ENCODE results near the gene R3HCC1L.
A peak's percentile ranks its signal among the peaks of the same experiment; 100 is the strongest.

Gene R3HCC1L

GRCh38 chr10:98262571-98262970 is 128.1 kb downstream of the R3HCC1L start:
- peak; percentile 63 to 69 (median 64) for DNase-seq

DNA sequence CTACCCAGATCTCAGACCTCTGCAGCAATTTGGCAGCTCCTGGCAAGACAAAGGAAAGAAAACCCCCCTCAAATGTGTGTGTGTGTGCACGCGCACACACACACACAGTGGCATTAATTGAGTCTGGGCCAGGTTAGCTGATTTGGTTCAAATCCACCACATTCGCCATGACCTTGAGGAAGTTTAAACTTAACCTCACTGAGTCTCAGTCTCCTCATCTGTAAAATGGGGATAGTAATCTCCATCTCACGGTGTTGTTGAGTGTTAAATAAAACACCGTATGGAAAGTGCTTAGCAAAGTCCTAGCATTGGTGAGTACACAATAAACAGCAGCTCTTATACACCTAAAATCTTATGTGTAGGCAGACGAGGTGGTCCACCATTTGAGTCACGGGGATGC is 128.6 kb downstream of the R3HCC1L start:
- DNase-seq: no peak

DNA sequence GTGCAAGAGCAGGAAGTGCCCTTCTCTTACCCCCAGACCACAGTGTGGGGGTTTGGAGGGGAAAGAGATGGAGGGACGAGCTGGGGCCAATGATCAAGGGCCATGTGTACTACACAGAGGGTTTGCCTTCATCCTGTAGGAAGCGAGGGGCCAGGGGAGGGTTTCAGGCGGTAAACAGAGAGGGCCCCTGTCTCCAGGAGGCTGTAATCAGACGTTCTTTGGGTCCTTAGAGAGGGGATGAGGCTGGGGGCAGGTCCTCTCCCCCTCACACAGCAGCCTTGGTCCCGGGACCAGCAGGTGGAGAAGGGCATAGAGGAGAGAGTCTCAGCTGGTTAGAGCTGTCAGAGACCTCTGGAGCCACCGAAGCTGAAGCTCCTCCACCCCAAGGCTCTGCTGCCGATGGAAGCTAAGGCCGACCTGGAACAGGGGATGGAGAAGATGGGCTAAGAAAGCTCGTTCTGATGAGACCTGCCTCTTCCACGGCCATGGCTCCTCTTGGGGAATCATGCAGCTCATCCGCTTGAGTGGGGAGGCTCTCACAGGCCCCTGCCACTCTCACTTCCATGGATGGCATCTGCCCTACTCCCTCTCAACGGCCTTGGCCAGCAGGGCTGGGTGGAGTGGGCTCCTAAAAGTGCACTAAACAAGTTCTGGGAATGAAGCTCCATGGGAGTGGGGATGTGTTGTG is 130.1 kb downstream of the R3HCC1L start:
- DNase-seq: no peak

DNA sequence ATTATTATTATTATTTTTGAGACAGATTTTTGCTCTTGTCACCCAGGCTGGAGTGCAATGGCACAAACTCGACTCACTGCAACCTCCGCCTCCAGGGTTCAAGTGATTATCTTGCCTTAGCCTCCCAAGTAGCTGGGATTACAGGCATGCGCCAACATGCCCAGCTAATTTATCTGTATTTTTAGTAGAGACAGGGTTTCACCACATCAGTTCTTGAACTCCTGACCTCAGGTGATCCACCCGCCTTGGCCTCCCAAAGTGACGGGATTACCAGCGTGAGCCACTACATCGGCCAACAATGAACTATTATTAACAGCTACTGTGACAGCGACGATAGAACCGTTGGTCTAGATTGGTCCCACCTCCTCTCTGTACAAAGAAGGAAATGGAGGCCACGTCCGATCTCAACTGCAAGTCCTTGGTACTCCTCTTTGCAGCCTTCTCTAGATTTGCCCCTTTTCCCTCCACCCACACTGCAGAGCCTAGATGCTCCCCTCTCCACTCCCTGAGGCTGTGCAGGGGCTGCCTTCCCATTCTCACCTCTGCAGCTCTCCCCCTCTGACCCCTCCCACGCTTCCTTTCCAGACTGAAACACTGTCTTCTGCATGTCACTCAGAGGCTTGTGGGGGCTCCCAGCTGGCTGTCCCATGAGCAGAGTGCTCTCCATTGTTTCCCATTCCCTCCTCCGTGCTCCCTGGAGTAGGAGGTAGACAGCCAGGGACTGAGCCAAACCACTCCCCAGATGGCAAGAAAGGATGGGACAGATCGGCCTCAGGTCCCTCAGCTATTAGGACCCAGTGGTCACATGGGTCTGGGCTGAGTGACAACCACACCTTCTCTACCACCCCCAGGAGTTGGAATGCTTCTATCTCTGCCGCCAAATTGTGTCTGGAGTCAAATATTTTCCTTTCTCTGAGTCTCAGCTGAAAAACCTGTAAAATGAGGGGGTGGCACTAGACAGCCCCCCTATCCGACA is 131.2 kb downstream of the R3HCC1L start:
- no peak for DNase-seq

DNA sequence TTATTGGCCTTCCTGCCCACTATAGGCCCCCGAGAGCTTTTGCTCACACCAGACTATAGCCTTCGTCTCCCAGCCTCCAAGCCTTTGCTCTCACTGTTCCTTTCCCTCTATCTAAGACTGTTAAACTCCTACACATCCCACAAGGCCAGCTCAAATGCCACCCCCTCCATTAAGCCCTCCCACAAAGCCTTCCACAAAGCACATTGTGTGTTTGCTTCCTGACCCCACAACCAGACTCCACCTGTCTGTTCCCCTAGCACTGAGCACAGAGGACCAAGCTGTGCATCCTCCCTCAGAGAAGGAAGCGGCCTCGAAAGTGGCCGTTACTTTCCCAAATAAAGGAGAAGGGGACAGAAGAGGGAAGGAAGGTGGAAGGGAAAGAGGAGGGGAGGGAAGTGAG is 132.2 kb downstream of the R3HCC1L start:
- no peak for DNase-seq

DNA sequence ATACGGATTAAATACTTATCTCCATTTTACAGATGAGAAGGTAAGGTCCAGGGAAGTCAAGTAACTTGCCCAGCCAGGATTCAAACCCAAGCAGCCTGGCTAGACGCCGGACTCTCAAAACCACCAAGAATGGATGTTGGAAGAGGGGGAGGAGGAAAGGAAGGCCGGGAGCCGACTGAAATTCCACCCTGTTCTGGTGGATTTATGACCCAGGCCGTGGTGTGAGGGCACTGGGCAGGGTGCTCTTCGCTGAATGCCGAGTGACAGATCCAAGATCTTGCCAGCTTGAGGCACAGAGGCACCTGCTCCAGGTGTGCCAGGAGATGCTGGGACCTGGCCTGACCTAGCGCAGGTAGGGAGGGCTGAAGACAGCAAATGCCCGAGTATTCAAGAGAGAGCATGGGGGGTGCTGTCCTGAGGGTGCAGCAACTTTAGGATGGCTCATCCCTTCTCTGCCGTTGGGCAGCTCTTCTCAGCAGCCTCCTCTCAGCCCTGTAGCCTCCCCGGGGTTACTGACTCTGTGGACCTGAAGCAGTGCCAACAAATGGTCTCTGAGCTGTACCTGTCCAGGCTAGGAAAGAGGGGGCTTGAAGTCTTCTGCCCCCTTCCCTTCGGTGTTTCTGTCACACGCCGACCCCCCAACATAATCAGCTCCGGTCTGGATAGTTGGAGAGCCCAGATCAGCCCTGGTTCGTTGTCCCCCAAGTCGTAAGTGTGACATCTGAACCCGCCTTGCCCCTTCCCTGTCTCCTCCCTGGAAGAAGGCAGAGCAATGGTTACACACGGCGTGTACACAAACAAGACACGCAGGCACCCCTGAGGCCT is 132.8 kb downstream of the R3HCC1L start:
- DNase-seq: no peak

GRCh38 chr10:98267894-98268693 is 133.6 kb downstream of the R3HCC1L start, which contains the start of gene LOXL4:
TSS of gene LOXL4 (minus strand) at chr10:98268194. CDS start at chr10:98263019, 5,175 bp downstream.
- DNase-seq: peak; percentile 33 to 54 (median 37)

DNA sequence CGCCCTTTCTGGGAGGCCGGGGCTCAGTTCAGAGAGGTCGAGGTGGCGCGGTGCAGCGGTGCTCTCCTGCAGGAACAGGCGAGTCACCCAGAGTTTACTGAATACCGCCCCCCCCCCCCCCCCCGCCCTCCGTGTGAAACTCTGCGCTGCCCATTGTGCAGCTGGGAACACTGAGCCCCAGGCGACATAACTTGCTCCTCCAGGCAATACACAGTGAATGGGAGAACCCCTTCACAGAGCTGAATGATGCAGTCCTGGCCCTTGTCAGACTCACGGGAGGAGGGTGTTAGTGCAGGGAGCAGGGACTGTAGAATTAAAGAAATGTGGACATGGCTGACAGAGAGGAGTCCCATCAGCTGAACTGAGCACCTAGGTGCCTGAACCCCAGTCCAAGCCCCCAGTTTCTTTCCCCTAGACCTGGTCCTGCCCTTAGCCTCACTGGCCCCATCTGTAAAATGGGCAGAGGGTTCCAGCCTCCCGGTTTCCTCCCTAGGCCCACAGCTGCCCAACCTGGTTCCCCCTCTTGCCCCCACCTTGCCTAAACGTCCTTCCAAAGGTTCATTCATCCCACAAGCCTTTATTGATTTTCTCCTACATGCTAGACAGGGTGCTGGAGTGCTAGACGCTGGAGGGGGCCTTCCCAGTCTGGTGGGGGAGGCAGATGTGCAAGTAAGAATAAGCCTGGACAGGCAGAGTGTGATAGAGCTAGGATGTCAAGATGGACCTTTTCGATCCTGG is 134.4 kb downstream of the R3HCC1L start:
- no peak for DNase-seq

GRCh38 chr10:98269435-98269912 is 135.0 kb downstream of the R3HCC1L start:
- DNase-seq: no peak

DNA sequence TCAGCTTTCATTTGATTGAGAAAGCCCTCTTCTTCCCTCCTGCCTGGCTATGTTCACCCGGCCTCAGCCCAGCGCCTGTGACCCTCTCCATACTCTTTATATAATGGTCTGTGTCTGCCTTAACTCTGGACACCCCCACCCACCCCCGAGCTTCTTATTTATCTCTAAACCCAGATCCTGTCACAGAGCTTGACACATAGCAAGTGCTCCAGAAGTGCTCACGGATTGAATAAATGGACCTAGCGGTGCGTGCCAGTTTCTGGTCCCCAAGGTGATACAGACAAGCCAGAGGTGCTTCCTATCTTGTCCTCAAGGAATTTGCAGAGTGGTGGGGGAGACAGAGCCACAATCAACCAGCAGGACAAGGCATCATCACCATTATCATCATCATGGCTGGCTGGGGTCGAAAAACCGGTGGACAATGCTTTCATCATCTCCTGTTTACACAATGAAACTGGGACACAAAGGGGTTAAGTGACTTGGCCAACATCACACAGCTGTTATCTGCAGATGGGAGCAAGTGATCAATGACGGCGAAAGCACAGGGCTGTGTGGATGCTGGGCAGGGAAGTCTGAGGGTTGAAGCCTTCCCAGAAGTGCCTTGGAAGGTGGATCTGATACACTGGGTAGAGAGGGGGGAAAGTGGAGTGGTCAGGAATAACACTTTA is 135.8 kb downstream of the R3HCC1L start:
- DNase-seq: no peak

DNA sequence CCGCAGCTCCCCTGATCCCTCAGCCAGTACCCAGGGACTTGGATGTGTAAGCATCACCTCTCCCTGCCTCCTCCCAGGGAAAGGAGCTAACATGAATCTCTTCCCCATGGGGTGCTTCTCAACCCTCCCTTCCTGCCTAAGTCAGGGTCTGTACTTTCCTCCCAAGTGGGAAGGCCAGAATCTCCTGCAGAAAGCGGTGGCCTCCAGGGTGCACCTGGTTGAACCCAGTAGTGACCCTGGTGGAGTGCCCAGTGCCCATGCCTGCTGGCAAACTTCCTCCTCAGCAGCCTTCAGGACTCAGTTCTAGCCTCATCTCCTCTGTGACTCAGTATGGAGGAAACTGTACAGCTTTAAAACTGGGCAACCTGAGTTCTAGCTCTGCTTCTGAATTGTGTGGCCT is 136.3 kb downstream of the R3HCC1L start:
- no peak for DNase-seq

- no peak for DNase-seq
Observed at GRCh38 chr10:98272245-98272644, 137.8 kb downstream of the R3HCC1L start.

DNA sequence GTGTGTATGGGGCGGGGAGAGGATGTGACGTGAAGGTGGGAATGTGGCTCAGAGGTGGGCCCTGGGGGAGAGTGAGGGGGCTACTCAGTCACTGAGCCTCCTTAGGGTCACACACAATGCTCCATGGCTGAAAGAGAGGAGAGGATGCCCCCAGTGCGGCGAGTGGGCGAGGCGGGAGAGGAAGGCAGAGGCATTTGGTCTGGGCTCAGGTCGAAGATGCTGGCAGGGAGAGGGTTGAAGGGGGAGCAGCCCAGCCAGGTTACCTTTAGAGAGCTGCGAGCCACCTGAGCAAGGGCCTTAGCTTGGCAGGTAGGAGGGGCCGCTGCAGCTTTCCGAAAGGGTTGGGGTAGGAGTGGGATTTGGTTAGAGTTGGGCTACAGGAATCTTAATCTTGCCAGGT is 138.2 kb downstream of the R3HCC1L start:
- DNase-seq: no peak

DNA sequence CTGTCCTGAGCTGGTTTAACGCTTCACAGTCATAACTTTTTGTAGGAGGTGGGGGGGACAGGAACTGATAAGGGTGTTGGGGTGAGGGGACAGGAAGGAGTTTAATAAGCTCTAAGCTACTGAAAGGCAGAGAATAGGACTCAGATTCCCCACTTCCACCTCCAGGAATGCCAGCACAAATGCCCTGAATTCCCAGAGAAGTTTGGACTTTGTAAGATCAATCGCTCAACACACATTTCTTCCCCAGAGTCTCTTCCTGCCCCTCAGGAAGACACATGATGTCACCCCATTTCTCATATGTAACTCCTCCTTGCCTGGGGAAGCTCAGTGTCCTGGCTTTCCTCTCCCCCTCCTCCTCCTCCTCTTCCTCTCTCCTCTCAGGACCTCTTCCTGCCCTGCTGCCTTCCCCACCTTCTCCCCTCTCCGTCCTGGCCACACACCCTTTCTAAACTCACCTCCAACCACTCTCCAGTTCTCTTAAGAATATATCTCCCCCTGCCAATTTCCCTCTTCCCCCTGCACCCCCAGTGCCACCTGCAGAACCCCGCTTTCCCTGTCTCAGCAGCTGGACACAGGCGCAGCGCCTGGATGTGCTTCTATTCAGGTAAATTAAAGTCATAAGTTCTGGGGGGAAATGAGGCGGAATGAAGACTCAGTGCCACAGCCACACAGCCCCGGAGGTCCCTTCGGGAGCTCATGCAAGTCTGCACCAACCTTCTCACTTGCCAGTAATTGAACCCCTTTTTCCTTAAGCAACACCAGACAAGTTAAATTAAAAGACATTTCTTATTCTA is 138.8 kb downstream of the R3HCC1L start:
- no peak for DNase-seq

DNA sequence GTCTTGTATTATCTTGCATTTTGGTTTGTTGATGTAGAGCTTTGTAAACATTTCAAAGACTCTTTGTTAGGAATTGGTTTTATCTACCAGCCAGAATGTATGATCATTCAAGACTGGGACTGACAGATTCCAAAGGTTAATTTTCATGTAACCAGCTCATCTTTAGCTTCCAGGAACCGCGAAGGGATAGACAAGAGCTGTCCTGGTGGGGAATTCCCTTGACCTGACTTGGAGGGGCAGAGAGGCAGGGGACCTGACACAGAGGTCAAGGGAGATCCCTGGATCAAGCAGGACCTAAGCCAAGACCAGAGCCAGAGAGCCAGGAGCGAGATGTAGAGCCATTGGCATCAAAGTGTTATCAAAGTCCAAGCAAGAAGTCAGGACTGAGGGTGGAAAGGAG is 140.1 kb downstream of the R3HCC1L start:
- DNase-seq: no peak

DNA sequence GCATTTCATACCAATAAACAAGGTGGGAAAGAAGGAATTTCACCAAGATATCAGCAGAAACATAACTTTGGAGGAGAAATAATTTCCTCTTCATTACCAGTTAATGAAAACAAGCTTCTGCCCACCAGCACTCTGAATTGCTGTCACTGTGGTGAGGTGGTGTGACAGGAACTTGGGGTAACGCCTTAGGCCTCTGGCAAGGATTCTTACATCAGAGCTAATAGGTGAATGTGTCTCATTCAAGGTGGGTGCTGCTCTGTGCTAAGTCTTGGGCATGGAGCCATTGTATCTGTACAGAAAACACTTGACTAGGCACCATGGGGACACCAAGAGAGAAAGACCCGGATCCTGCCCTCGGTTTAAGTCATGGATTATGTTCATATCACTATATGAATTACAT is 141.9 kb downstream of the R3HCC1L start:
- DNase-seq: no peak

GRCh38 chr10:98285416-98285815 is 151.0 kb downstream of the R3HCC1L start:
- DNase-seq: no peak

DNA sequence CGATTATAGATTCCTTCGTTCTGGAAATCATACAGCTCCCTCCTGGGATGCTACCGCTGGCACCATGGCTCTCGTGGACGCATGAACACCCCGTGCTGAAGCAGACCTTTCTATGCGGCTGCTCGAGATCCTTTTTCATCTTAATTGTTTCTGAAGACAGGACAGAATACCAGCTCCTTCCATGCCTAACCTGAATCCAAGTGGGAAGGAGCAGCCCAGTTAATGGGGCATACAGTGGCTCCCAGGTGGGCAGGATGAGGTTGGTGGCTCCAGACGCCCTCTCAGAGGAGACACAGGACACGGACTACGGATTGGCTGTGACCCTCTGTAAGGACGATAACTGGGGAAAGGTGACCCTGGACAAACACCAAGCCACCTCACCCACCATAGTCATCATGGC is 152.0 kb downstream of the R3HCC1L start:
- DNase-seq: no peak

DNA sequence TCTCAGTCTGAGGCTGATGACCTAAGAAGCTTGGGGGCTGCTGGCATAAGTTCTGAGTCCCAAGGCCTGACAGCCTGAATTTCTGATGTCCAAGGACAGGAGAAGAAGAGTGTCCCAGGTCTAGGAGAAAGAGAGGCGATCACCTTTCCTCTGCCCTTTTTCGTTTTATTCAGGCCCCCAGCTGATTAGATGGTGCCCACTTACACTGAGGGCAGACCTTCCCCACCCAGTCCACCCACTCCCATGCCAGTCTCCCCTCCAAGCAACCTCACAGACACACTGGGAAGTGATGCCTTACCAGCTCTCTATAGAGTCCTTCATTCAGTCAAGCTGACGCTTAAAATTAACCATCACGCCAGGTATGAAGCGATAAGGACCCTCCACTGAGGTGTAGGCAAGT is 152.9 kb downstream of the R3HCC1L start:
- no peak for DNase-seq

DNA sequence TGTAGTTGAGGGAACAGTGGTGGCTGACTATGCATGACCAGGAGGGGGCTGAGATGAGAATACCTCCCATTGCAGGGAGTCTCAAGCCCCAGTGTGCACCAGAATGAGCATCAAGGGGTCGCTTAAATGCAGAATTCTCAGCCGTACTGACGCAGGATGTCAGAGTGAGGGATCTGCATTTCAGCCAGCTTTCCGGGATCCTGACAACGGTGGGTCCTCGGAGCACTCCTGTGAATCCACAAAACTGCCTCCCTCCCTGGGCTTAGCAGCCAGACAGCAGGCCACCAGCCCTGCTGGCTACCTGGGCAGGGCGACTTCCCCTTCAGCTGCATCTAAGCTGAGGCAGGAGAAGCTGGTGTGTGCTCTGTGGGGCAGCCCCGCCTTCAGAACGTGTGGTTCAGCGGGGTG is 155.3 kb downstream of the R3HCC1L start:
- DNase-seq: no peak

All from suppressor macrophage treated with lipopolysaccharide for 1 hour (primary cell).